Endothelial cell of umbilical vein (primary cell): ENCODE data around the gene RIPOR3. TPM values are rescaled to one million over a fixed set of nuclear protein-coding genes. Genes with fewer than 3 reads are reported as not detected.

Experiments used
- BruUV-seq: library from RNA; stranded (reverse); fragments of 400-500 nt; replicated peaks from 2 replicates; lab custom pipeline; 2021; lab: Mats Ljungman, UMichigan
- CTCF ChIA-PET: fragments of 300-600, 350-600 bp; sonication (Branson Sonifier 250); formaldehyde crosslinking; loops from one replicate; lab custom pipeline; 2021; ENCODE audit warnings: antibody characterized with exemption, inconsistent platforms; lab: Charles Lee
- POLR2A ChIA-PET: fragments of 300-600, 350-600 bp; sonication (Branson Sonifier 250); formaldehyde crosslinking; loops from one replicate; lab custom pipeline; 2021; ENCODE audit warnings: antibody characterized with exemption, inconsistent platforms; lab: Charles Lee
- DNase-seq: peaks from one replicate; pipeline ENCODE4 v3.0.0-alpha.2; 2011; ENCODE audit warnings: low read depth, low spot score
- FAIRE-seq: peaks from 2 replicates; lab custom pipeline; 2011; peaks lifted over from hg19 to GRCh38; lab: Jason Lieb, UNC
- H2AFZ ChIP-seq: 2 replicates; pipeline ENCODE4 v1.6.0; 2012; ENCODE audit warnings: low read depth, low read length, control low read depth, inconsistent platforms
- H3K27ac ChIP-seq: 2 replicates; pipeline ENCODE4 v1.5.1; 2011; ENCODE audit warnings: low read depth, mild to moderate bottlenecking, control low read depth, low read length, moderate library complexity; ENCODE audit not compliant: insufficient read depth
- H3K27me3 ChIP-seq, 2 experiments: 2 replicates each; pipeline versions ENCODE4 v1.6.0 to v1.6.1; 2011; ENCODE audit warnings: low read length in 2 of 2, mixed read lengths in 1 of 2; ENCODE audit not compliant: control insufficient read depth in 2 of 2, insufficient read depth in 2 of 2
- H3K36me3 ChIP-seq, 2 experiments: 2 replicates in 1 of 2; 3 replicates in 1 of 2; pipeline ENCODE4 v1.5.1; 2011; ENCODE audit warnings: low read length in 2 of 2, mild to moderate bottlenecking in 1 of 2, moderate library complexity in 1 of 2; ENCODE audit not compliant: control insufficient read depth in 2 of 2, insufficient read depth in 2 of 2; ENCODE audit errors: extremely low read depth in 1 of 2
- H3K4me1 ChIP-seq: 3 replicates; pipeline ENCODE4 v1.5.1; 2011; ENCODE audit warnings: mild to moderate bottlenecking, low read length; ENCODE audit not compliant: control insufficient read depth, insufficient read depth; ENCODE audit errors: extremely low read depth
- H3K4me2 ChIP-seq: 2 replicates; pipeline ENCODE4 v1.6.1; 2011; ENCODE audit warnings: low read length, control low read depth, mixed read lengths; ENCODE audit not compliant: insufficient read depth
- H3K4me3 ChIP-seq, 3 experiments: fragments of 200-600 bp in 1 of 3; sonication (generic), shearing (Covaris generic) in 1 of 3; replicated peaks in 1 of 3; 2 replicates each; pipeline ENCODE4 v1.5.1; 2011 to 2016; ENCODE audit warnings: control low read depth in 3 of 3, low read length in 3 of 3, mild to moderate bottlenecking in 2 of 3, inconsistent platforms in 1 of 3, low read depth in 1 of 3, moderate library complexity in 1 of 3; ENCODE audit not compliant: insufficient read depth in 1 of 3
- H3K79me2 ChIP-seq: 2 replicates; pipeline ENCODE4 v1.6.0; 2012; ENCODE audit warnings: low read length, inconsistent platforms; ENCODE audit not compliant: control insufficient read depth, insufficient read depth
- H3K9ac ChIP-seq: replicated peaks from 2 replicates; pipeline ENCODE3; 2011; ENCODE audit warnings: low read length, control low read depth; ENCODE audit not compliant: insufficient read depth; ENCODE audit errors: extremely low read depth
- H3K9me1 ChIP-seq: replicated peaks from 3 replicates; pipeline ENCODE4 v1.6.0; 2011; ENCODE audit warnings: mild to moderate bottlenecking, low read length; ENCODE audit not compliant: control insufficient read depth, insufficient read depth; ENCODE audit errors: extremely low read depth
- H3K9me3 ChIP-seq: replicated peaks from 2 replicates; pipeline ENCODE4 v1.5.1; 2012; ENCODE audit warnings: low read length, inconsistent platforms; ENCODE audit not compliant: control insufficient read depth, insufficient read depth
- H4K20me1 ChIP-seq: replicated peaks from 2 replicates; pipeline ENCODE3; 2011; ENCODE audit warnings: mild to moderate bottlenecking, low read length; ENCODE audit not compliant: control insufficient read depth, insufficient read depth; ENCODE audit errors: extremely low read depth
- EZH2 ChIP-seq: IDR thresholded peaks from 2 replicates; pipeline ENCODE4 v1.6.1; 2012; ENCODE audit warnings: borderline replicate concordance, low read depth, mild to moderate bottlenecking, moderate library complexity, low read length, inconsistent platforms; ENCODE audit not compliant: severe bottlenecking
- FOS ChIP-seq: IDR thresholded peaks from 2 replicates; pipeline ENCODE4 v1.6.1; 2011; ENCODE audit warnings: mild to moderate bottlenecking, low read length, moderate library complexity, borderline replicate concordance; ENCODE audit not compliant: insufficient read depth
- GATA2 ChIP-seq: IDR thresholded peaks from 2 replicates; pipeline ENCODE4 v1.7.0; 2011; ENCODE audit warnings: low read depth, mild to moderate bottlenecking, moderate library complexity, mixed read lengths, low read length; ENCODE audit not compliant: insufficient read length, insufficient read depth
- JUN ChIP-seq: IDR thresholded peaks from 2 replicates; pipeline ENCODE4 v1.6.1; 2011; ENCODE audit warnings: borderline replicate concordance, low read depth; ENCODE audit not compliant: insufficient read length, insufficient read depth
- MYC ChIP-seq: IDR thresholded peaks from one replicate; pipeline ENCODE4 v1.6.1; 2011; ENCODE audit warnings: mild to moderate bottlenecking, low read depth, low read length
- POLR2A ChIP-seq: IDR thresholded peaks from 2 replicates; pipeline ENCODE4 v1.6.1; 2012; ENCODE audit warnings: low read depth, mild to moderate bottlenecking, control low read depth, low read length
- POLR2AphosphoS5 ChIP-seq: IDR thresholded peaks from 2 replicates; pipeline ENCODE4 v1.6.1; 2012; ENCODE audit warnings: low read depth, mild to moderate bottlenecking, control low read depth, low read length, moderate library complexity; ENCODE audit not compliant: insufficient read depth
- dilution Hi-C: fragments of 300-500 bp; cut with MboI; formaldehyde crosslinking; loops from one replicate; pipeline ENCODE4 v1.15.0; 2019; ENCODE audit warnings: low sequenced_read_pairs; ENCODE audit not compliant: extremely low pct_ligation_motif_present
- intact Hi-C: fragments of 100-400 bp; cut with micrococcal nuclease; formaldehyde crosslinking; loops from one replicate; pipeline ENCODE4 v1.10.0; 2022
- polyA plus RNA-seq, 4 experiments: library from polyadenylated mRNA; depleted of rRNA in 3 of 4; stranded (reverse) in 3 of 4; unstranded in 1 of 4; fragments of >200 nt; gene quantifications; 2 replicates each; pipeline versions ENCODE4 v1.2.1 to v1.2.3, GENCODE V29; 2011 to 2012; ENCODE audit warnings: missing spikeins in 1 of 4
- total RNA-seq: library from RNA; stranded (reverse); gene quantifications from 2 replicates; pipeline ENCODE4 v1.2.3, GENCODE V29; 2021
- TF ChIP-seq, protein P1 (sequence below): IDR thresholded peaks from 2 replicates; pipeline ENCODE4 v1.6.1; 2011; ENCODE audit not compliant: insufficient read depth, insufficient read length
- TF ChIP-seq, protein P2 (sequence below), 2 donors: IDR thresholded peaks; 1 replicate in 1 of 2; 2 replicates in 1 of 2; pipeline ENCODE4 v1.5.1; 2011; ENCODE audit warnings: low read length in 2 of 2, mild to moderate bottlenecking in 2 of 2, moderate library complexity in 2 of 2, control low read depth in 1 of 2, inconsistent platforms in 1 of 2, low read depth in 1 of 2; ENCODE audit not compliant: insufficient read depth in 1 of 2; ENCODE audit errors: extremely low read depth in 1 of 2

RIPOR3 gene
- total and polyA plus RNA-seq, 2 donors (not counting 3 experiments of a cell fraction or from before 2014, with no cell fraction given): not detected

DNA sequence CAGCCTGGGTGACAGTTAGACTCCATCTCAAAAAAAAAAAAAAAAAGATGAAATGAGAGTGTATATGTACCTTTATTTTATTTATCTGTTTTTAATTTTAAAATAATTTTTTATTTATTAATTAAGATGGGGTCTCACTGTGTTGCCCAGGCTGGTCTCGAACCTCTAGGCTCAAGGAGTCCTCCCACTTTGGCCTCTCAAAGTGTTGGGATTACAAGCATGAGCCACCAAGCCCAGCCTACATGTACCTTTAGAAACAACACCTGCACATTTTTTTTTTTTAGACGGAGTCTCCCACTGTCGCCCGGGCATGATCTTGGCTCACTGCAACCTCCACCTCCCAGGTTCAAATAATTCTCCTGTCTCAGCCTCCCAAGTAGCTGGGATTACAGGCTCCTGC, 28.0 kb upstream of the RIPOR3 start:
- ChIA-PET POLR2A (no interaction called here), CTCF (interaction anchor here (0.6 kb wide), 1 partner anchor 85 kb away, joined by 4 read pairs; no protein-coding TSS in a partner anchor)
- dilution Hi-C loops: no loop called here
- no peaks in the 10 kb centered on the region for H3K79me2 ChIP-seq
- H3K36me3 ChIP-seq: no peaks in the 10 kb centered on the region
- no peaks in the 10 kb centered on the region for H3K4me1 ChIP-seq
- no TSS peak for BruUV-seq
- H2AFZ ChIP-seq: no peak overlapping the region
- H3K4me3 ChIP-seq: no peak overlapping the region
- H3K9me1 ChIP-seq: no peaks in the 10 kb centered on the region
- intact Hi-C loops: no loop called here
- DNase-seq (no peak), FAIRE-seq (no peak)
- H4K20me1 ChIP-seq: no peaks in the 10 kb centered on the region
- H3K9me3 ChIP-seq: no peaks in the 10 kb centered on the region
- H3K9ac ChIP-seq: no peak overlapping the region
- peaks cover 0 to 1% of the 10 kb centered on the region in 2 experiments for H3K27me3 ChIP-seq
- TF ChIP-seq JUN (no peak), POLR2AphosphoS5 (no peak), GATA2 (no peak), FOS (no peak), EZH2 (no peak), MYC (no peak), POLR2A (no peak)
- TF ChIP-seq, protein P1, sequence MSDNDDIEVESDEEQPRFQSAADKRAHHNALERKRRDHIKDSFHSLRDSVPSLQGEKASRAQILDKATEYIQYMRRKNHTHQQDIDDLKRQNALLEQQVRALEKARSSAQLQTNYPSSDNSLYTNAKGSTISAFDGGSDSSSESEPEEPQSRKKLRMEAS: no peak
- TF ChIP-seq, protein P2, sequence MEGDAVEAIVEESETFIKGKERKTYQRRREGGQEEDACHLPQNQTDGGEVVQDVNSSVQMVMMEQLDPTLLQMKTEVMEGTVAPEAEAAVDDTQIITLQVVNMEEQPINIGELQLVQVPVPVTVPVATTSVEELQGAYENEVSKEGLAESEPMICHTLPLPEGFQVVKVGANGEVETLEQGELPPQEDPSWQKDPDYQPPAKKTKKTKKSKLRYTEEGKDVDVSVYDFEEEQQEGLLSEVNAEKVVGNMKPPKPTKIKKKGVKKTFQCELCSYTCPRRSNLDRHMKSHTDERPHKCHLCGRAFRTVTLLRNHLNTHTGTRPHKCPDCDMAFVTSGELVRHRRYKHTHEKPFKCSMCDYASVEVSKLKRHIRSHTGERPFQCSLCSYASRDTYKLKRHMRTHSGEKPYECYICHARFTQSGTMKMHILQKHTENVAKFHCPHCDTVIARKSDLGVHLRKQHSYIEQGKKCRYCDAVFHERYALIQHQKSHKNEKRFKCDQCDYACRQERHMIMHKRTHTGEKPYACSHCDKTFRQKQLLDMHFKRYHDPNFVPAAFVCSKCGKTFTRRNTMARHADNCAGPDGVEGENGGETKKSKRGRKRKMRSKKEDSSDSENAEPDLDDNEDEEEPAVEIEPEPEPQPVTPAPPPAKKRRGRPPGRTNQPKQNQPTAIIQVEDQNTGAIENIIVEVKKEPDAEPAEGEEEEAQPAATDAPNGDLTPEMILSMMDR (IDR thresholded peaks at IDR 0.05; ENCODE audit: extremely low read depth in 1 of 2, insufficient read depth in 1 of 2, low read depth in 1 of 2, low read length in 2 of 2): no peak
- H3K4me2 ChIP-seq: no peak overlapping the region
- H3K27ac ChIP-seq: no peak overlapping the region
